HK-2 (cell line): Measurements from ENCODE around the gene SLC6A9.
A peak's percentile ranks its signal among the peaks of the same experiment; 100 is the strongest.

ENCODE experiments used
- DNase-seq: peaks from one replicate; pipeline ENCODE4 v3.0.0-alpha.2; 2018; ENCODE audit not compliant: unreplicated experiment

SLC6A9 gene

GRCh38 chr1:44048532-44049215 is 17.4 kb upstream of the SLC6A9 start:
- no peak for DNase-seq

GRCh38 chr1:44047131-44047530 is 15.9 kb upstream of the SLC6A9 start:
- DNase-seq: no peak

GRCh38 chr1:44045064-44045463 is 13.8 kb upstream of the SLC6A9 start:
- DNase-seq: no peak

- DNase-seq: no peak
Observed at GRCh38 chr1:44044071-44044801, 13.0 kb upstream of the SLC6A9 start.

GRCh38 chr1:44043176-44044070 is 12.2 kb upstream of the SLC6A9 start:
- no peak for DNase-seq

GRCh38 chr1:44040846-44041245 is 9.6 kb upstream of the SLC6A9 start:
- no peak for DNase-seq

GRCh38 chr1:44040418-44040817 is 9.2 kb upstream of the SLC6A9 start:
- DNase-seq: no peak

GRCh38 chr1:44038876-44039657 is 7.8 kb upstream of the SLC6A9 start:
- DNase-seq: no peak

GRCh38 chr1:44037154-44037553 is 5.9 kb upstream of the SLC6A9 start:
- DNase-seq: no peak

GRCh38 chr1:44036409-44037139 is 5.3 kb upstream of the SLC6A9 start:
- peak; percentile 64 for DNase-seq

GRCh38 chr1:44035726-44036408 is 4.6 kb upstream of the SLC6A9 start:
- no peak for DNase-seq

GRCh38 chr1:44034976-44035716 is 3.9 kb upstream of the SLC6A9 start:
- DNase-seq: no peak

GRCh38 chr1:44034423-44034822 is 3.2 kb upstream of the SLC6A9 start:
- DNase-seq: no peak

GRCh38 chr1:44033756-44034155 is 2.5 kb upstream of the SLC6A9 start:
- no peak for DNase-seq

GRCh38 chr1:44033041-44033575 is 1.8 kb upstream of the SLC6A9 start:
- no peak for DNase-seq

- no peak for DNase-seq
Observed at GRCh38 chr1:44032170-44032790, 1.0 kb upstream of the SLC6A9 start.

GRCh38 chr1:44030605-44031251 is 534 bp downstream of the SLC6A9 start:
- DNase-seq: no peak

- DNase-seq: peak; percentile 81
Observed at GRCh38 chr1:44029911-44030604, 1.2 kb downstream of the SLC6A9 start.
